Right atrium auricular region (tissue), 2 donors: ENCODE results near the gene COX7B2. TPM values are rescaled to one million over a fixed set of nuclear protein-coding genes. Genes with fewer than 3 reads are reported as not detected.

ENCODE experiments used
- DNase-seq: peaks from one replicate; pipeline ENCODE4 v3.0.0-alpha.2; 2019; ENCODE audit warnings: low spot score
- H3K27ac ChIP-seq, 2 donors: fragments of 200-600 bp; sonication (generic); 1 replicate in 1 of 2; 2 replicates in 1 of 2; pipeline ENCODE4 v1.5.1; 2016 to 2019
- H3K27me3 ChIP-seq, 2 donors: fragments of 200-600 bp; sonication (generic); one replicate each; pipeline versions ENCODE4 v1.5.1 to v1.6.0; 2017 to 2019
- H3K36me3 ChIP-seq: fragments of 200-600 bp; sonication (generic); one replicate; pipeline ENCODE4 v1.5.1; 2016
- H3K4me1 ChIP-seq, 2 donors: fragments of 200-600 bp; sonication (generic); one replicate each; pipeline versions ENCODE4 v1.5.1 to v1.6.0; 2017 to 2019
- H3K4me3 ChIP-seq, 2 donors: fragments of 200-600 bp; sonication (generic); 1 replicate in 1 of 2; 2 replicates in 1 of 2; pipeline ENCODE4 v1.5.1; 2017 to 2019; ENCODE audit warnings: mild to moderate bottlenecking in 1 of 2, moderate library complexity in 1 of 2
- H3K9me3 ChIP-seq, 2 donors: fragments of 200-600 bp; sonication (generic); one replicate each; pipeline ENCODE4 v1.5.1; 2019
- total RNA-seq, 2 donors: library from RNA; depleted of rRNA; stranded (reverse); fragments of >200 nt; gene quantifications; one replicate each; pipeline ENCODE4 v1.1.0, GENCODE V29; 2016
- TF ChIP-seq, protein P1 (sequence below), 2 donors: fragments of 200-600 bp; sonication (generic); IDR thresholded peaks; one replicate each; pipeline ENCODE4 v1.5.1; 2019; ENCODE audit warnings: antibody characterized with exemption in 2 of 2

The COX7B2 gene
- total RNA-seq, 2 donors from 2014 or later: not detected

DNA sequence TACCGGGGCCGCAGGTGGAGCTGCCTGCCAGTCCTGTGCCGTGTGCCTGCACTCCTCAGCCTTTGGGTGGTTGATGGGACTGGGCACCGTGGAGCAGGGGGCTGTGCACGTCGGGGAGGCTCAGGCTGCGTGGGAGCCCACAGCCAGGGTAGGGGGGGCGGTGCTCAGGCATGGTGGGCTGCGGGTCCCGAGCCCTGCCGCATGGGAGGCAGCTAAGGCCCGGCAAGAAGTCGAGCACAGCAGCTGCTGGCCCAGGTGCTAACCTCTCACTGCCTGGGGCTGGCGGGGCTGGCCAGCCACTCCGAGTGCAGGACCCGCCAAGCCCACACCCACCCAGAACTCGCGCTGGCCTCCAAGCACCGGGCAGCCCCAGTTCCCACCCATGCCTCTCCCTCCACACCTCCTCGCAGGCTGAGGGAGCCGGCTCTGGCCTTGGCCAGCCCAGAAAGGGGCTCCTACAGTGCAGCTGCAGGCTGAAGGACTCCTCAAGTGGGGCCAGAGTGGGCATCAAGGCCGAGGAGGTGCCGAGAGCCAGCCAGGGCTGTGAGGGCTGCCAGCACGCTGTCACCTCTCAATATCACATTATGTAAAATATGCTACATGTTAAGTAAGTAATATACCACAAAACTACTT lies 104.1 kb downstream of the COX7B2 start:
- H3K4me3 ChIP-seq: no peak overlapping the region
- no peak overlapping the region for H3K27ac ChIP-seq
- H3K4me1 ChIP-seq: no peaks in the 10 kb centered on the region
- H3K9me3 ChIP-seq: no peaks in the 10 kb centered on the region
- DNase-seq: no peak
- H3K27me3 ChIP-seq: no peaks in the 10 kb centered on the region
- TF ChIP-seq, protein P1, sequence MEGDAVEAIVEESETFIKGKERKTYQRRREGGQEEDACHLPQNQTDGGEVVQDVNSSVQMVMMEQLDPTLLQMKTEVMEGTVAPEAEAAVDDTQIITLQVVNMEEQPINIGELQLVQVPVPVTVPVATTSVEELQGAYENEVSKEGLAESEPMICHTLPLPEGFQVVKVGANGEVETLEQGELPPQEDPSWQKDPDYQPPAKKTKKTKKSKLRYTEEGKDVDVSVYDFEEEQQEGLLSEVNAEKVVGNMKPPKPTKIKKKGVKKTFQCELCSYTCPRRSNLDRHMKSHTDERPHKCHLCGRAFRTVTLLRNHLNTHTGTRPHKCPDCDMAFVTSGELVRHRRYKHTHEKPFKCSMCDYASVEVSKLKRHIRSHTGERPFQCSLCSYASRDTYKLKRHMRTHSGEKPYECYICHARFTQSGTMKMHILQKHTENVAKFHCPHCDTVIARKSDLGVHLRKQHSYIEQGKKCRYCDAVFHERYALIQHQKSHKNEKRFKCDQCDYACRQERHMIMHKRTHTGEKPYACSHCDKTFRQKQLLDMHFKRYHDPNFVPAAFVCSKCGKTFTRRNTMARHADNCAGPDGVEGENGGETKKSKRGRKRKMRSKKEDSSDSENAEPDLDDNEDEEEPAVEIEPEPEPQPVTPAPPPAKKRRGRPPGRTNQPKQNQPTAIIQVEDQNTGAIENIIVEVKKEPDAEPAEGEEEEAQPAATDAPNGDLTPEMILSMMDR (IDR thresholded peaks at IDR 0.05): no peak
- H3K36me3 ChIP-seq: no peaks in the 10 kb centered on the region

DNA sequence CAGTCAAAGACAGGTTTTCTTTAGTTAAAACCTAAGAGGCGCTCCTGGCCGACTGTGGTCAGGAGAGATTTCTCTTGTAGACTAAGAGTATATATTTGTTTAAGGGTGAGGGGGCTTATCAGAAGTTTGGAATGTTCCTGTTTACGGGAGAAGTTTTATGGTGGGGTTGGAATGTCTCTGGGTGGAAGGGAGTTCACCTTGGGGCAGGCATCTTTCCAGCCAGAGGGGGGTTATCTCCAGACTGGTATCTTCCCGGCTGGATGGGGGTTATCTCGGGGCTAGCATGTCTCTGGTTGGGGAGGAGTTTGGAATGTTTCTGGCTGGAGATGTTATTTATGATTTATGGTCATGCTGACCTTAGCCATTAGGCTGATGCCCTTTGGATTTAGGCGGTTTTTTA lies 116.0 kb downstream of the COX7B2 start:
- H3K27me3 ChIP-seq: no peaks in the 10 kb centered on the region
- no peaks in the 10 kb centered on the region for H3K9me3 ChIP-seq
- H3K4me1 ChIP-seq: no peaks in the 10 kb centered on the region
- TF ChIP-seq, protein P1 (IDR thresholded peaks at IDR 0.05): no peak
- no peak overlapping the region for H3K27ac ChIP-seq
- no peak overlapping the region for H3K4me3 ChIP-seq
- no peaks in the 10 kb centered on the region for H3K36me3 ChIP-seq
- DNase-seq: no peak

DNA sequence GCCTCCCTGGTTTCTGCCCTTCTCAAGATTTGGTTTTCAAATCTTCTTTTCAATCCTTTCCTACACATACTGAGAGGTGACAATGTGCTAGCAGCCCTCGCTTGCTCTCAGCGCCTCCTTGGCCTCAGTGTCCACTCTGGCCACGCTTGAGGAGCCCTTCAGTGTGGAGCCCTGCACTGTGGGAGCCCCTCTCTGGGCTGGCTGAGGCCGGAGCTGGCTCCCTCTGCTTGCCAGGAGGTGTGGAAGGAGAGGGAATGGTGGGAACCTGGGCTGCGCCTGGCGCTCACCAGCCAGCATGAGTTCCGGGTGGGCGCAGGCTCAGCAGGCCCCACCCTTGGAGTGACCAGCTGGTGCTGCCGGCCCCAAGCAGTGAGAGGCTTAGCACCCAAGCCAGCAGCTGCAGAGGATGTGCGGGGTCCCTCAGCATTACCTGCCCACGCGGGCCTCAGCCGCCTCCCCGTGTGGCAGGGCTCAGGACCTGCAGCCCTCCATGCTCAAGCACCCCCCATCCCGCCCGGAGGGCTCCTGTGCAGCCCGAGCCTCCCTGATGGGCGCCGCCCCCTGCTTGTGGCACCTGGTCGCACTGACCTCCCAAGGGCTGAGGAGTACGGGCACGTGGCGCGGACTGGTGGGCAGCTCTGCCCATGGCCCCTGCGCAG lies 127.5 kb downstream of the COX7B2 start:
- no peak for DNase-seq
- no peaks in the 10 kb centered on the region for H3K9me3 ChIP-seq
- no peaks in the 10 kb centered on the region for H3K36me3 ChIP-seq
- no peak overlapping the region for H3K4me3 ChIP-seq
- no peaks in the 10 kb centered on the region for H3K27me3 ChIP-seq
- no peaks in the 10 kb centered on the region for H3K4me1 ChIP-seq
- TF ChIP-seq, protein P1 (IDR thresholded peaks at IDR 0.05): no peak
- H3K27ac ChIP-seq: no peak overlapping the region

DNA sequence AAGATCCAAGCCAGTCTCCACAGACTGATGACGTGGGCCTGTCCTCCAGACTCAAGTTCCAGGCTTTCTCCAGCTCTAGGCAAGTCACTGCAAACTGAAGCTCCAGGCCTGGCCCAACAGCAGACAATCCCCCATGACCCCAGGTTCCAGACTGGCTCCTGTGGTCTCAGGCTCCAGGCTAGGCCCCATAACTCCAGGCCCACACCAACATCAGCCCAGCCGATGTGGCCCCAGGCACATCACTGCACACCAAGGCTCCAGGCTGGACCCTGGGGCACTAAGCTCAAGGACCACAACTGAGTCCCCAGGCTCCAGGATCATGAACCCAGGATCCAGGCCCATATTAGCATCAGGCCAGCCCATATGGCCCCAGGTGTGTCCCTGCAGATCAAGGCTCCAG lies 143.6 kb downstream of the COX7B2 start:
- Histone ChIP-seq H3K4me3 (no peak overlapping the region), H3K36me3 (no peaks in the 10 kb centered on the region), H3K4me1 (no peaks in the 10 kb centered on the region), H3K9me3 (no peaks in the 10 kb centered on the region), H3K27me3 (no peaks in the 10 kb centered on the region), H3K27ac (no peak overlapping the region)
- TF ChIP-seq, protein P1 (IDR thresholded peaks at IDR 0.05): no peak
- no peak for DNase-seq

DNA sequence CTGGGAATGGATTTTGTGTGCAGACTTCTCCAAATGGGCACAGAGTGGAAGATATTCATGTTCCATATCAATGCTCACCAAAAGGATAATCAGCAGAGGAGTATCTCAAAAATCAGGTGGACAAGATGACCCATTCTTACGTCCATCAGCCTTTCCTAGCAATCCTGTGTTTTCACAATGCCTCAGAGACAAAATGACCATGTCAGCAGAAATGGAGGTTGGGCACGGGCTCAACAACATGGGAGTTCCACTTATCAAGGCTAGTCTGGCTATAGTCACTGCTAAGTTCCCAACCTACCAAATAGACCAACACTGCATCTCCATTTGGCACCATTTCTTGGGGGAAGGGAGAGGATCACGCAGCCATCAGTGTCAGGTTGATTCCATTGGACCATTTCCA lies 179.0 kb downstream of the COX7B2 start:
- no peak for DNase-seq
- H3K36me3 ChIP-seq: no peaks in the 10 kb centered on the region

More for the DNA sequence above, 179.0 kb downstream of the COX7B2 start:
- Histone ChIP-seq H3K4me1 (no peaks in the 10 kb centered on the region), H3K27me3 (no peaks in the 10 kb centered on the region), H3K4me3 (no peak overlapping the region), H3K27ac (no peak overlapping the region), H3K9me3 (no peaks in the 10 kb centered on the region)
- TF ChIP-seq, protein P1 (IDR thresholded peaks at IDR 0.05): no peak
